ENCODE measurements around the gene ZNF740. TPM values are rescaled to one million over a fixed set of nuclear protein-coding genes. Genes with fewer than 3 reads are reported as not detected.

The ZNF740 gene
- total RNA-seq, 2 experiments from 2014 or later: 24.4 to 24.7 TPM

DNA sequence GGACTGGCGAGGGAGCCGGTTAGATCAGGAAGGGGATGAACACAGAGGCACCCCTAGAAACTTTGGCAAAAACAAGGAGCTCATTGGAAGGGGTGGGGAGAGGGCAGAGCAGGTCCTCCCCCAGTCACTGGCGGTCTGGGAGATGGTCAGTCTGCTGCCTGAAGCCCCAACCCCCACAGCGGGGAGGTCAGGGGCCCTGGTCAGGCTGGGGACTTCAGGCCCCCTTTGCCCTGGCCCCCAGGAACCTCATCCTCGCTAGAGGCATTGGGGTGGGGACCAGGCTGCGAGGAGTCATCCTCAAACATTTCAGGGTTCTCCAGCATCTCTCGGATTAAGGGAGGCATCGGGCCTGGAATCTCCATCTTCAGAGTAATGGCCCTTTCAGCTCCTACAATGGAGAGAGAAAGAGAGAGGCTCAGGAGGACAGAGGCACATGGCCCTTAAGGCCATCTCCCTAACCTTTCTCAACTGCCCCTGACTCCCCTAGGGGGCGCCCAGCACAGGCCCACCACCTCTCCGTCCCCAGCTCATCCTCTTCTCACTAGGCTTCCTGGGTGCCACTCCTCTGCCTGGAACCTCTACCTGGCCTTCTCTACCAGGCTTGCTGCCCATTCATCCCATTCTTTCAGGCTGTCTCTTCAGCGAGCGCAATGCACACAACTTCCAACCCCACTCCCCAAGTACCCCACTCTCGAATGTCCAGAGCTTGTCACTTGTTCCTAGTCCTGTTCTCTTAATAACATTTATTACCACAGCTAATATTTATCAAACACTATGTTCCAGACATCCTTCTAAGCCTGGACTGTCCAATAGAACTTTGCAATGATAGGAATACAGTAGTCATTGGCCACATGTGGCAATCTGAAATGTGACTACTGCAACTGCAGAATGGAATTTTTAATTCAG is 31.2 kb downstream of the ZNF740 start:
- Mint-ChIP-seq H3K4me1 (ENCODE audit: low read depth) (peaks cover 66% of the 10 kb centered on the region), H3K27ac (peak overlapping the region; percentile 76), H3K36me3 (ENCODE audit: low read depth) (peaks cover 66% of the 10 kb centered on the region), H3K9me3 (no peaks in the 10 kb centered on the region), H3K4me3 (no peak overlapping the region), H3K27me3 (no peaks in the 10 kb centered on the region)
- H3K4me3 ChIP-seq (ENCODE audit: low read length): no peak overlapping the region
- TF ChIP-seq, protein P1, sequence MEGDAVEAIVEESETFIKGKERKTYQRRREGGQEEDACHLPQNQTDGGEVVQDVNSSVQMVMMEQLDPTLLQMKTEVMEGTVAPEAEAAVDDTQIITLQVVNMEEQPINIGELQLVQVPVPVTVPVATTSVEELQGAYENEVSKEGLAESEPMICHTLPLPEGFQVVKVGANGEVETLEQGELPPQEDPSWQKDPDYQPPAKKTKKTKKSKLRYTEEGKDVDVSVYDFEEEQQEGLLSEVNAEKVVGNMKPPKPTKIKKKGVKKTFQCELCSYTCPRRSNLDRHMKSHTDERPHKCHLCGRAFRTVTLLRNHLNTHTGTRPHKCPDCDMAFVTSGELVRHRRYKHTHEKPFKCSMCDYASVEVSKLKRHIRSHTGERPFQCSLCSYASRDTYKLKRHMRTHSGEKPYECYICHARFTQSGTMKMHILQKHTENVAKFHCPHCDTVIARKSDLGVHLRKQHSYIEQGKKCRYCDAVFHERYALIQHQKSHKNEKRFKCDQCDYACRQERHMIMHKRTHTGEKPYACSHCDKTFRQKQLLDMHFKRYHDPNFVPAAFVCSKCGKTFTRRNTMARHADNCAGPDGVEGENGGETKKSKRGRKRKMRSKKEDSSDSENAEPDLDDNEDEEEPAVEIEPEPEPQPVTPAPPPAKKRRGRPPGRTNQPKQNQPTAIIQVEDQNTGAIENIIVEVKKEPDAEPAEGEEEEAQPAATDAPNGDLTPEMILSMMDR (IDR thresholded peaks at IDR 0.05): peak; percentile 44
- intact Hi-C loops (cut with DNase I, micrococcal nuclease): loop anchor here (2.0 to 5.0 kb wide), 5 partner anchors 21 to 133 kb away; partner anchors contain the start of genes ESPL1 (in 1 of the 2), PFDN5 (in 1 of the 2) and RARG (in 1 of the 2)
- CTCF ChIA-PET: interaction anchor here (0.8 to 4.1 kb wide), 10 partner anchors 11 to 110 kb away, joined by 3 to 37 read pairs (median 8); partner anchors contain the start of genes AAAS and ESPL1
- H3K4me1 ChIP-seq (ENCODE audit: insufficient read depth, low read length): peaks cover 81% of the 10 kb centered on the region
- peak in 3 of 14 experiments; percentile 48 to 56 (median 55) for DNase-seq
- ATAC-seq (ENCODE audit: poor library complexity): no peak
- H3K36me3 ChIP-seq (ENCODE audit: insufficient read depth, low read length): peaks cover 59% of the 10 kb centered on the region
- no peaks in the 10 kb centered on the region for H3K27me3 ChIP-seq (ENCODE audit: control insufficient read depth in 1 of 2, insufficient read depth in 2 of 2, low read length in 2 of 2)
- H3K9me3 ChIP-seq (ENCODE audit: control insufficient read depth in 1 of 2, insufficient read depth in 1 of 2, low read length in 2 of 2): no peaks in the 10 kb centered on the region
- H3K27ac ChIP-seq (ENCODE audit: low read depth in 1 of 2, low read length in 2 of 2): no peak overlapping the region
- POLR2A ChIA-PET: interaction anchor here (1.0 to 2.9 kb wide), 4 partner anchors 30 to 83 kb away, joined by 3 to 23 read pairs (median 4); partner anchors contain the start of genes CSAD, PFDN5 and ZNF740

DNA sequence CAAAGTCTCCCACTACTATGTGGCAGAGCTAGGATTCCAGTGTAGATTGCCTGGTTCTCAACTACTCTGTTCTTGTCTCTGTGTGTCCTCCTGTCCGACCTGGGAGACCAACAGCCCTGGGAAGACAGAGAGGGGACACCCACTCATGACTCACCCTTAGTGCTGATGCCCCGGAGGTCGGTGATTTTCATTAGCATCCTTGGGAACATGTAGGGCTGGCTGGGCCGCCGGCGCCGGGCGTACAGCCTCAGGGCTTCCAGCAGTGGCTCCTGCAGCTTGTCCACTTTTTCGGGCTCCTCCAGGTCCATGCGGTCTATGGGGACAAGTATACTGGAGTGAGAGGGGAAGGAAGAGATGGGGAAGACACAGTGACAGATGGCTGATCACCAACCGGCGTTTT is 32.4 kb downstream of the ZNF740 start:
- CTCF ChIA-PET: interaction anchor here (0.7 to 8.3 kb wide), 19 partner anchors 12 to 108 kb away, joined by 3 to 68 read pairs (median 8); partner anchors contain the start of genes AAAS, ESPL1, MYG1 and RARG
- Histone ChIP-seq H3K4me3 (ENCODE audit: low read length) (no peak overlapping the region), H3K27ac (ENCODE audit: low read depth in 1 of 2, low read length in 2 of 2) (no peak overlapping the region), H3K27me3 (ENCODE audit: control insufficient read depth in 1 of 2, insufficient read depth in 2 of 2, low read length in 2 of 2) (no peaks in the 10 kb centered on the region), H3K4me1 (ENCODE audit: insufficient read depth, low read length) (peaks cover 81% of the 10 kb centered on the region), H3K36me3 (ENCODE audit: insufficient read depth, low read length) (peaks cover 59% of the 10 kb centered on the region), H3K9me3 (ENCODE audit: control insufficient read depth in 1 of 2, insufficient read depth in 1 of 2, low read length in 2 of 2) (no peaks in the 10 kb centered on the region)
- Mint-ChIP-seq H3K27me3 (no peaks in the 10 kb centered on the region), H3K9me3 (no peaks in the 10 kb centered on the region), H3K4me1 (ENCODE audit: low read depth) (peaks cover 68% of the 10 kb centered on the region), H3K27ac (peak overlapping the region; percentile 64), H3K36me3 (ENCODE audit: low read depth) (peaks cover 65% of the 10 kb centered on the region), H3K4me3 (peak overlapping the region; percentile 61)
- ATAC-seq (ENCODE audit: poor library complexity): no peak
- no peak for DNase-seq
- intact Hi-C loops (cut with DNase I, micrococcal nuclease): loop anchor here (1.0 to 5.0 kb wide), 9 partner anchors 20 to 132 kb away; partner anchors contain the start of genes AAAS (in 1 of the 2), ESPL1 (in 1 of the 2), PFDN5 (in 1 of the 2) and RARG (in 1 of the 2)
- TF ChIP-seq, protein P1 (IDR thresholded peaks at IDR 0.05): no peak
- POLR2A ChIA-PET: interaction anchor here (1.0 to 2.9 kb wide), 7 partner anchors 14 to 132 kb away, joined by 3 to 23 read pairs (median 5); partner anchors contain the start of genes MYG1 and PFDN5

DNA sequence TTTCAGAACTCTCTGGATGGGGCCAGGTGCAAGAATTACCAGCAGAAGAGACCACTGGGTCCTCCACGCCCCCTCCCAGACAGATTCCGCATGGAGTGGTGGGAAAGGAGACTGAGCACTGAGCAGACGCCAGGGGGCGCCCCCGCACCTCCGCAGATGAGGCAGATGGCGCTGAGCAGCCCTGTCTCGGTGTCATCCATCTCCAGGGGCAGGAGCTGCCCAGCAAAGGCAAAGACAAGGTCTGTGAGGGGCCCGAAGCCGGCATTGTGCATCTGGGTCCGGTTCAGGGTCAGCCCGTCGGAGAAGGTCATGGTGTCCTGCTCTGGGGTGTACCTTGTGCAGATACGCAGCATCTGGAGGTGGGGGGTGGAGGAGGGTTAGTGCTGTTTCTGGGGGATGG is 32.8 kb downstream of the ZNF740 start:
- Mint-ChIP-seq H3K9me3 (no peaks in the 10 kb centered on the region), H3K27ac (peak overlapping the region; percentile 64), H3K36me3 (ENCODE audit: low read depth) (peaks cover 68% of the 10 kb centered on the region), H3K4me1 (ENCODE audit: low read depth) (peaks cover 68% of the 10 kb centered on the region), H3K27me3 (no peaks in the 10 kb centered on the region), H3K4me3 (peak overlapping the region; percentile 61)
- peaks cover 81% of the 10 kb centered on the region for H3K4me1 ChIP-seq (ENCODE audit: insufficient read depth, low read length)
- no peak overlapping the region for H3K27ac ChIP-seq (ENCODE audit: low read depth in 1 of 2, low read length in 2 of 2)
- ATAC-seq (ENCODE audit: poor library complexity): peak; percentile 75
- DNase-seq: peak; percentile 76 to 92 (median 82)
- peaks cover 59% of the 10 kb centered on the region for H3K36me3 ChIP-seq (ENCODE audit: insufficient read depth, low read length)
- POLR2A ChIA-PET: interaction anchor here (0.9 to 3.5 kb wide), 13 partner anchors 10 to 132 kb away, joined by 3 to 23 read pairs (median 4); partner anchors contain the start of genes CSAD, ESPL1, MYG1 and PFDN5
- CTCF ChIA-PET: interaction anchor here (0.5 to 8.3 kb wide), 29 partner anchors 9 to 1895 kb away, joined by 3 to 68 read pairs (median 4); partner anchors contain the start of genes AAAS, ESPL1, MYG1 and PFDN5
- intact Hi-C loops (cut with DNase I, micrococcal nuclease): loop anchor here (1.0 to 5.0 kb wide), 9 partner anchors 19 to 131 kb away; partner anchors contain the start of genes AAAS (in 1 of the 2), ESPL1 (in 1 of the 2), PFDN5 (in 1 of the 2) and RARG (in 1 of the 2)
- H3K4me3 ChIP-seq (ENCODE audit: low read length): no peak overlapping the region
- H3K27me3 ChIP-seq (ENCODE audit: control insufficient read depth in 1 of 2, insufficient read depth in 2 of 2, low read length in 2 of 2): no peaks in the 10 kb centered on the region
- TF ChIP-seq, protein P1 (IDR thresholded peaks at IDR 0.05): peak; percentile 93
- no peaks in the 10 kb centered on the region for H3K9me3 ChIP-seq (ENCODE audit: control insufficient read depth in 1 of 2, insufficient read depth in 1 of 2, low read length in 2 of 2)
